GM21528 (cell line): Measurements from ENCODE around the gene SPATC1L.

ENCODE experiments used
- ATAC-seq: cut with Tn5 transposase; IDR thresholded peaks from one replicate; pipeline ENCODE4 v1.9.1; 2021; ENCODE audit warnings: mild to moderate bottlenecking, moderate library complexity; ENCODE audit not compliant: unreplicated experiment, low FRiP score

Gene SPATC1L

DNA sequence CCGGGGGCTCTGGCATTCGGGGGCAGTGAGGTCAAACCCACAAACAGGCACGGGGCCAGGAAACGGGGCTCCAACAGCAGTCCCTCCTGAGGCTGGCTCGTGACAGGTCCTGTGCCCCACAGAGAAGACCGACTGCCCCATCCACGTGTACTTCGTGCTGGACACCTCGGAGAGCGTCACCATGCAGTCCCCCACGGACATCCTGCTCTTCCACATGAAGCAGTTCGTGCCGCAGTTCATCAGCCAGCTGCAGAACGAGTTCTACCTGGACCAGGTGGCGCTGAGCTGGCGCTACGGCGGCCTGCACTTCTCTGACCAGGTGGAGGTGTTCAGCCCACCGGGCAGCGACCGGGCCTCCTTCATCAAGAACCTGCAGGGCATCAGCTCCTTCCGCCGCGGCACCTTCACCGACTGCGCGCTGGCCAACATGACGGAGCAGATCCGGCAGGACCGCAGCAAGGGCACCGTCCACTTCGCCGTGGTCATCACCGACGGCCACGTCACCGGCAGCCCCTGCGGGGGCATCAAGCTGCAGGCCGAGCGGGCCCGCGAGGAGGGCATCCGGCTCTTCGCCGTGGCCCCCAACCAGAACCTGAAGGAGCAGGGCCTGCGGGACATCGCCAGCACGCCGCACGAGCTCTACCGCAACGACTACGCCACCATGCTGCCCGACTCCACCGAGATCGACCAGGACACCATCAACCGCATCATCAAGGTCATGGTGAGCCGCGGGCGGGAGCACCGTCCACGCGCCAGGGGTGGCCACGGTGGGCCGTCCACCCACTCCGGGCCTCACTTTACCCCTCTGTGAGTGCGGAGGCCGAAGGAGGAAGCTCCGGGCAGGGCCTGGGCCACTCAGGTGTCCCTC lies 72.2 kb downstream of the SPATC1L start:
- ATAC-seq = no peak

GRCh38 chr21:46111193-46111571 lies 73.1 kb downstream of the SPATC1L start:
- no peak for ATAC-seq
